Neural cell (in vitro differentiated cells): ENCODE measurements around the gene EPYC.
"Not testable (repeated sequence)": the region's sequence is repeated elsewhere in the genome, so short reads cannot be mapped to it uniquely, and the experiment has no call there.

Experiments used
- EP300 ChIP-seq: fragments of 450-650 bp; conservative IDR thresholded peaks from 2 replicates; pipeline ENCODE4 v1.6.1; 2014; ENCODE audit warnings: antibody characterized with exemption, mild to moderate bottlenecking, moderate library complexity; ENCODE audit not compliant: poor library complexity, severe bottlenecking
- EZH2 ChIP-seq: fragments of 200-600, 300-800 bp; shearing (Covaris generic), sonication (generic); IDR thresholded peaks from 2 replicates; pipeline ENCODE4 v1.6.1; 2014; ENCODE audit warnings: antibody characterized with exemption, low read length, borderline replicate concordance, mild to moderate bottlenecking; ENCODE audit not compliant: insufficient read depth, poor library complexity, severe bottlenecking
- MXI1 ChIP-seq: fragments of 450-650 bp; conservative IDR thresholded peaks from 2 replicates; pipeline ENCODE4 v1.6.1; 2014; ENCODE audit warnings: antibody characterized with exemption, mild to moderate bottlenecking; ENCODE audit not compliant: poor library complexity, severe bottlenecking
- POLR2AphosphoS5 ChIP-seq: IDR thresholded peaks from 2 replicates; pipeline ENCODE4 v1.6.1; 2012
- SMC3 ChIP-seq: fragments of 450-650 bp; conservative IDR thresholded peaks from 2 replicates; pipeline ENCODE4 v1.6.1; 2014; ENCODE audit warnings: antibody characterized with exemption, mild to moderate bottlenecking, moderate library complexity; ENCODE audit not compliant: poor library complexity
- TAF1 ChIP-seq: IDR thresholded peaks from 2 replicates; pipeline ENCODE4 v1.6.1; 2012; ENCODE audit warnings: low read depth
- TF ChIP-seq, protein P1 (sequence below): fragments of 450-650 bp; IDR thresholded peaks from 2 replicates; pipeline ENCODE4 v1.5.1; 2014; ENCODE audit warnings: antibody characterized with exemption, mild to moderate bottlenecking, moderate library complexity; ENCODE audit not compliant: poor library complexity, severe bottlenecking
- TF ChIP-seq, protein P2 (sequence below): IDR thresholded peaks from 2 replicates; pipeline ENCODE4 v1.6.1; 2012; ENCODE audit warnings: borderline replicate concordance

DNA sequence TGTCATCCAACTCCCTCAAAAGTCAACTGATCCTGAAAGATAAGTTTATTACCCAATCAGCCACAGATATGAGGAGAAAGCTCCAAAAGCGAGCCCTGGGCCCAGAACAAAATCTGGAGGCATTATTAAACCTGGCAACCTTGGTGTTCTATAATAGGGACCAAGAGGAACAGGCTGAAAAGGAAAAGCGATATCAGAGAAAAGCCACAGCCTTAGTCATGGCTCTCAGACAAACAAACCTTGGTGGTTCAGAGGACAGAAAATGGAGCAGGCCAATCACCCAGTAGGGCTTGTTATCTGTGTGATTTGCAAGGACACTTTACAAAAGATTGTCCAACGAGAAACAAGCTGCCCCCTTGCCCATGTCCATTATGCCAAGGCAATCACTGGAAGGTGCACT is 19.4 kb downstream of the EPYC start:
- TF ChIP-seq, protein P1, sequence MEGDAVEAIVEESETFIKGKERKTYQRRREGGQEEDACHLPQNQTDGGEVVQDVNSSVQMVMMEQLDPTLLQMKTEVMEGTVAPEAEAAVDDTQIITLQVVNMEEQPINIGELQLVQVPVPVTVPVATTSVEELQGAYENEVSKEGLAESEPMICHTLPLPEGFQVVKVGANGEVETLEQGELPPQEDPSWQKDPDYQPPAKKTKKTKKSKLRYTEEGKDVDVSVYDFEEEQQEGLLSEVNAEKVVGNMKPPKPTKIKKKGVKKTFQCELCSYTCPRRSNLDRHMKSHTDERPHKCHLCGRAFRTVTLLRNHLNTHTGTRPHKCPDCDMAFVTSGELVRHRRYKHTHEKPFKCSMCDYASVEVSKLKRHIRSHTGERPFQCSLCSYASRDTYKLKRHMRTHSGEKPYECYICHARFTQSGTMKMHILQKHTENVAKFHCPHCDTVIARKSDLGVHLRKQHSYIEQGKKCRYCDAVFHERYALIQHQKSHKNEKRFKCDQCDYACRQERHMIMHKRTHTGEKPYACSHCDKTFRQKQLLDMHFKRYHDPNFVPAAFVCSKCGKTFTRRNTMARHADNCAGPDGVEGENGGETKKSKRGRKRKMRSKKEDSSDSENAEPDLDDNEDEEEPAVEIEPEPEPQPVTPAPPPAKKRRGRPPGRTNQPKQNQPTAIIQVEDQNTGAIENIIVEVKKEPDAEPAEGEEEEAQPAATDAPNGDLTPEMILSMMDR = not testable (repeated sequence)
- TF ChIP-seq EZH2, POLR2AphosphoS5, MXI1, TAF1, EP300, SMC3: not testable (repeated sequence)
- TF ChIP-seq, protein P2, sequence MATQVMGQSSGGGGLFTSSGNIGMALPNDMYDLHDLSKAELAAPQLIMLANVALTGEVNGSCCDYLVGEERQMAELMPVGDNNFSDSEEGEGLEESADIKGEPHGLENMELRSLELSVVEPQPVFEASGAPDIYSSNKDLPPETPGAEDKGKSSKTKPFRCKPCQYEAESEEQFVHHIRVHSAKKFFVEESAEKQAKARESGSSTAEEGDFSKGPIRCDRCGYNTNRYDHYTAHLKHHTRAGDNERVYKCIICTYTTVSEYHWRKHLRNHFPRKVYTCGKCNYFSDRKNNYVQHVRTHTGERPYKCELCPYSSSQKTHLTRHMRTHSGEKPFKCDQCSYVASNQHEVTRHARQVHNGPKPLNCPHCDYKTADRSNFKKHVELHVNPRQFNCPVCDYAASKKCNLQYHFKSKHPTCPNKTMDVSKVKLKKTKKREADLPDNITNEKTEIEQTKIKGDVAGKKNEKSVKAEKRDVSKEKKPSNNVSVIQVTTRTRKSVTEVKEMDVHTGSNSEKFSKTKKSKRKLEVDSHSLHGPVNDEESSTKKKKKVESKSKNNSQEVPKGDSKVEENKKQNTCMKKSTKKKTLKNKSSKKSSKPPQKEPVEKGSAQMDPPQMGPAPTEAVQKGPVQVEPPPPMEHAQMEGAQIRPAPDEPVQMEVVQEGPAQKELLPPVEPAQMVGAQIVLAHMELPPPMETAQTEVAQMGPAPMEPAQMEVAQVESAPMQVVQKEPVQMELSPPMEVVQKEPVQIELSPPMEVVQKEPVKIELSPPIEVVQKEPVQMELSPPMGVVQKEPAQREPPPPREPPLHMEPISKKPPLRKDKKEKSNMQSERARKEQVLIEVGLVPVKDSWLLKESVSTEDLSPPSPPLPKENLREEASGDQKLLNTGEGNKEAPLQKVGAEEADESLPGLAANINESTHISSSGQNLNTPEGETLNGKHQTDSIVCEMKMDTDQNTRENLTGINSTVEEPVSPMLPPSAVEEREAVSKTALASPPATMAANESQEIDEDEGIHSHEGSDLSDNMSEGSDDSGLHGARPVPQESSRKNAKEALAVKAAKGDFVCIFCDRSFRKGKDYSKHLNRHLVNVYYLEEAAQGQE = not testable (repeated sequence)
